ES-I3 (cell line): ENCODE results near the gene NR1D1.
A peak's percentile ranks its signal among the peaks of the same experiment; 100 is the strongest.

Experiments
- H3K36me3 ChIP-seq: 2 replicates; pipeline ENCODE4 v1.6.1; 2013; ENCODE audit warnings: mild to moderate bottlenecking, low read length, control low read depth, moderate library complexity; ENCODE audit not compliant: insufficient read depth
- H3K4me1 ChIP-seq: 2 replicates; pipeline ENCODE4 v1.6.1; 2013; ENCODE audit warnings: mild to moderate bottlenecking, control low read depth, low read length; ENCODE audit not compliant: insufficient read depth
- H3K9ac ChIP-seq: 2 replicates; pipeline ENCODE4 v1.6.1; 2013; ENCODE audit warnings: low read depth, mild to moderate bottlenecking, low read length, moderate library complexity
- H3K9me3 ChIP-seq: 2 replicates; pipeline ENCODE4 v1.6.1; 2013; ENCODE audit warnings: mild to moderate bottlenecking, low read length, moderate library complexity; ENCODE audit not compliant: control insufficient read depth, insufficient read depth

NR1D1 gene

DNA sequence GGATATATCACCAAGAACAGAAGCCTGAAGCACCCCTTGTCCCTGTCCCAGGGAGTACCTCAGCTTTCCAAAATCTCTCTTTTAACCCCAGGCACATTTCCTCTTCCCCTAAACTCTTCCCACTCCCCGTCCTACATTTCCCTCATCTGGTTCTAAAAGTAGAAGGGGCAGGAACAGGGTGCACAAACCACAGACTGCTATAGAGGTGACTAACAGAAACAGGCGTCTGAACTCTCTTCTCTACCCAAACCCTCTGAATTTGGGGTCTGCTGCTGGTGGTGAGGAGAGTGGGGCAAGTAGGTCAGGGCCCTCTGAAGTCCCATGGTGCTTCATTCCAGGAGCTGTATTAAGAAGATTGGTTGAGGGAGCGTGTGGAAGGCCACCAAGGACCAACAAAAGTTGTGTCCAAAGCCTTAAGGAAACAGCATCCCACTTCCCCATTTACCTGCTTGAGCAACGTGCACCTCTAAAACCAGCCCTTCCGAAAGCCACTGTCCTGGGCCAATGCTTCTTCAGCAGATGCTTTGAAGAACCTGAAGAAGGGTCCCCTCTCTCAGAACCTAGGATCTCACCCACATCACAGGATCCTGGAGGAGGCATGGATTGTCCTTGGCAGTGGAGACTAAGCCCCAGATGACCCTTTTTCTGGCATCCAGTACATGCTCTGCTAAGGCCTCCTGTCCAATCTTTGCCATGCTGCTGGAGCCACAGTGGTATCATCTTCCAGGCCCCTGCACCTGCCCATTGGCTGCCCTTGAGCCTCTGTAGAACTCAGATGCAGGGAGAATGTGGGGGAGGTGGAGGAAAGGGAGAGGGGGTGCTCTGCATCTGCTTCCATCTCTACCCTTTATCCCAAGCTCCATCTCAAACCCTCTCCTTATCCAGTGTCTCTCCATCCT lies 5.7 kb upstream of the NR1D1 start:
- H3K9me3 ChIP-seq = no peaks in the 10 kb centered on the region
- no peak overlapping the region for H3K9ac ChIP-seq
- peaks cover 50% of the 10 kb centered on the region for H3K4me1 ChIP-seq
- H3K36me3 ChIP-seq = no peaks in the 10 kb centered on the region

DNA sequence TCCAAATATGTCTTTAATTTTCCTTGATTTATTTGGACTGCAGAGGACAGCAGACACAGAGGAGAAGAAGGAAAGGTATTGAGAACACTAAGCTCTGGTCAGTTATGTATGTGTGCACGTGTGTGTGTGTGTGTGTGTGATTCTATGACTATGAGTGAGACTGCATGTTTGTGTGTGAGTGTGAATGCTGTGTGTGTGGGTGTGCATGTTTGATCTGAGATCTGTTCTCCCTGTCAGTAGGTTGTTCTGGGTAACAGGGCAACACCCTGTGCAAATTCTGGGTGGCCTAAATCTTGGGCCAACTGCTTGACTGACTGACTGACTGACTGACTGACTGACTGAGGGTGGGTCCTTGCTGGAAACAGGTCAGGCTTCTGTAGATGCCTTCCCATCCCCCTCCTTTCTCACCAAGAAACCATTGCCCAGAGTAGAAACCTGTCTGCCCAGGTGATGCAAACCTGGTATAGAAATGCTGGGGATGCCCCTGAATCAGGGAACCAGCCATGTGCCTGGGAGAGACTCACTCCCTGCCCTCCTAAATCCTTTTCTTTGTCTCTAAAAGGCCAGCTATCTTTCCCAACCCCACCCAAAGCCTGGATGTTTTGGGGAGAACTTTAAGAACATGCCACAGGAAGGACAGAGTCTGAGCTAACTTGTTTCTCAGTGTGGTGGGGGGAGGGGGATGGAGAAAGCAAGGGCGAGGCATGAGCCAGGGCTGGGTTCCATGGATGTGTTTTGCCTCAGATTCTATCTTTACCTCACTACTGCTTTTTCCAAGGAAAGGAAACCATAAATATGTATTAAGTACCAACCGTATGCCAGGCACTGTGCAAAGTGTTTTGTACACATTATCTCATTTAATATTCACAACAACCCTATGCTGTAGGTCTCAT lies 4.5 kb upstream of the NR1D1 start:
- Histone ChIP-seq H3K9ac (no peak overlapping the region), H3K36me3 (no peaks in the 10 kb centered on the region), H3K4me1 (peaks cover 38% of the 10 kb centered on the region), H3K9me3 (no peaks in the 10 kb centered on the region)

DNA sequence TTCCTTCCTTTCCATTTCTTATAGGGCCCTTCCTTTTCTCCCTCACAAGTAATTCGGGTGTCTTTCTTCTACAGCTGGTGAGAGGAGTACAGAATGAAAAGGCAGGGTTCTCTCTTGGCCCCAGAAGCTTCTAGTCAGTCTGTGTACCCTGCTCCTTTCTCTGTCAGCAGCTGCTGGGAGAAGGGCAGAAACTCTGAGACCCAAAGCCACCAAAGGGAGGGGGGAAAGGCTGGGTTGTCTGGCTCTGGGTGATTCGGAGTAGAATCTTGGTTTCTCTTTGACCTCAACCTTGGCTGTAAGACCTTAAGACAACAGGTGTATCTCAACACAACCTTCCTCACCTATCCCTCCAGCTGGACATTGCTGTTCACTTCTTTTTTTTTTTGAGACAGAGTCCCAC lies 3.3 kb upstream of the NR1D1 start:
- Histone ChIP-seq H3K36me3 (no peaks in the 10 kb centered on the region), H3K9ac (no peak overlapping the region), H3K9me3 (no peaks in the 10 kb centered on the region), H3K4me1 (peaks cover 34% of the 10 kb centered on the region)

DNA sequence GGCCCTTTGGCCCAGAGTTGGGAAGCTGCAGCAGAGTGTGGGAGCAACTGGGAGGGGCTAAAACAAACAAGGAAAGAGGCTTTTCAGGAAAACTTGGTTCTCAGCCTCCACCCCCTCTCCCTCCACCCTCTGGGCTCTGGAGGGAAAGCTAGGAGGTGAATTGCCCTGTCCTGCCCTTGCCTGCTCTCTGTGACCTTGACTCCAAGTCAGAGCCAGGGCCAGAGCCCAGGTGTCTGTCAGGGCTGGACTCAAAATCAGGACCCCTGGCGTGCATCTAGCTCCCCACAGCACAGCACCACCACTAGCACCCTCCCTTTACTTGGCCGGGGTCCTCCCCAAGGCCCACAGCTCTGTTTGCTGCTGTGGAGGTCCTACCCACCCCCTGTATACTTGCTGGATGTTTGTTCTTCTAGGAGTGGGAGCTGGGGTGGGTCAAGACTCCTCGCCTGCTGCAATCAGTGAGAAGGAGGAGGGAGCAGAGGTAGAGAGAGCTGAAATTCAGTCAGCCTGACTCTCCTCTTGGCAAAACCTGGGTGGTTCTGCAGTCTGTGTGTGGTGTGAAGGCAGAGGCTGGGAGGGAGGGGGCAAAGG lies 2.8 kb upstream of the NR1D1 start:
- Histone ChIP-seq H3K9ac (peak overlapping the region; percentile 14; the same call in 1 of the 2 replicates), H3K9me3 (no peaks in the 10 kb centered on the region), H3K36me3 (no peaks in the 10 kb centered on the region), H3K4me1 (peaks cover 37% of the 10 kb centered on the region)

DNA sequence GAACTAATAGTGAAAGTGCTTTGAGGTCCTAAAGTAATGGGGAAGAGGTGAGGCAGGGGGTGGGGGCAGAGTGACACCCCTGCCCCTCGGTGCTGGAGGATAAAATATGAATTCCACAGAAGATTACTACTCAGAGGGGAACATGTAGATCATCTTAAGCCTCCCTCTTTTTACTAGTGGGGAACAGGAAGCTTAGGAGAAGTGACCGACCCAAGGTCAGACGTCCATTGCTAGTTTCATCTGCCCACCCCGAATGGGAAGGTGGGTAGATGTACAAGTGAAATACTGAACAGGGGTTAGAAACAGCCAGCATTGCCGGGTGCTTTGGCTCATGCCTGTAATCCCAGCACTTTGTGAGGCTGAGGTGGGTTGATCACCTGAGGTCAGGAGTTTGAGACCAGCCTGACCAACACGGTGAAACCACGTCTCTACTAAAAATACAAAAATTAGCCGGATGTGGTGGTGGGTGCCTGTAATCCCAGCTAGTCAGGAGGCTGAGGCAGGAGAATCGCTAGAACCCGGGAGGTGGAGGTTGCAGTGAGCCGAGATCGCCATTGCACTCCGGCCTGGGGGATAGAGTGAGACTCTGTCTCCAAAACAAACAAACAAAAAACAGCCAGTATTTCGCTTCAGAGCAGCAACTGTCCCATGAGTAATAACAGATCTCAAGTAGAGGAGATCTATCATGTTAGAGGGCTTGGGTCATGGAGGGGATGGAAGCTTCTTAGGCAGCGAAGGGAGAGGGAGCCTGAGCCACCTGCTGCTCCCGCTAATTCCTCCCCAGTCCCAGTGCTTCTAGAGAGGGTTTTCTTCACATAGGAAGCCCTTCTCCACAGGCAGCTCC lies 1.2 kb upstream of the NR1D1 start:
- H3K4me1 ChIP-seq = peaks cover 31% of the 10 kb centered on the region
- H3K36me3 ChIP-seq = no peaks in the 10 kb centered on the region
- H3K9me3 ChIP-seq = no peaks in the 10 kb centered on the region
- H3K9ac ChIP-seq = peak overlapping the region; percentile 45; the same call in 1 of the 2 replicates

DNA sequence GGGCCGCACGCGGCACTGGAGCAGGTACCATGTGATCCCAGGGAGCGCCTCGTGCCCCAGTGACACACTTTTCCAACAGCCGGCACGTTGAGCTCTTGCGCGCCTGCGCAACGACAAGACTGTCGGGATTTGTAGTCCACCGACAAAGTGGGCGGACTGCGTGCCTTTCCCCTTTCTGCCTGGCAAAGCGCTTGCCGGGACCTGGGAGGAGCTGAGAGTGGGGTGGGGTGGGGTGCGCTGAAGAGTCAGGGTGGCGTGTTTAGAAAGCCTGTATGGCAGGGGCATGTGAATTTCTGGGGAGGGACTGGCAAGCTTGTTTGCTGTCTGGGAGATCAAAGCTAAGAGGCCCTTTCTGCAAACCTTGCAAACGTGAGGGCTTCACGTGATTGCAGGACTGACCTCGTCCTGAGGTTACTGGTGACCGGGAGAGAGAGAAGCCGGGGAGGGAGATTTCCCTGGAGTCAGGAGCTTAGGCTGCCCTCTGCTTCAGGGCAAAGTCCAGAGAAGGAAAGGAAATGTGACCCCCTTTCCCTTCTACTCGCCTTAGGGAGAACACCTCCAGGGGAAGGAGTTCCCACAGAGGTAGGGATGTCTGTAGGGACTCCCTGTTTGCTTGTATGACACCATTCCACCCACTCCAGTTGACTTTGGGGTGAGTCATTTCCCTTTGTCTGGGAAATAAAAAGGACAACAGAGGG lies 429 bp upstream of the NR1D1 start:
- Histone ChIP-seq H3K4me1 (peaks cover 27% of the 10 kb centered on the region), H3K36me3 (no peaks in the 10 kb centered on the region), H3K9ac (peak overlapping the region; percentile 45), H3K9me3 (no peaks in the 10 kb centered on the region)

DNA sequence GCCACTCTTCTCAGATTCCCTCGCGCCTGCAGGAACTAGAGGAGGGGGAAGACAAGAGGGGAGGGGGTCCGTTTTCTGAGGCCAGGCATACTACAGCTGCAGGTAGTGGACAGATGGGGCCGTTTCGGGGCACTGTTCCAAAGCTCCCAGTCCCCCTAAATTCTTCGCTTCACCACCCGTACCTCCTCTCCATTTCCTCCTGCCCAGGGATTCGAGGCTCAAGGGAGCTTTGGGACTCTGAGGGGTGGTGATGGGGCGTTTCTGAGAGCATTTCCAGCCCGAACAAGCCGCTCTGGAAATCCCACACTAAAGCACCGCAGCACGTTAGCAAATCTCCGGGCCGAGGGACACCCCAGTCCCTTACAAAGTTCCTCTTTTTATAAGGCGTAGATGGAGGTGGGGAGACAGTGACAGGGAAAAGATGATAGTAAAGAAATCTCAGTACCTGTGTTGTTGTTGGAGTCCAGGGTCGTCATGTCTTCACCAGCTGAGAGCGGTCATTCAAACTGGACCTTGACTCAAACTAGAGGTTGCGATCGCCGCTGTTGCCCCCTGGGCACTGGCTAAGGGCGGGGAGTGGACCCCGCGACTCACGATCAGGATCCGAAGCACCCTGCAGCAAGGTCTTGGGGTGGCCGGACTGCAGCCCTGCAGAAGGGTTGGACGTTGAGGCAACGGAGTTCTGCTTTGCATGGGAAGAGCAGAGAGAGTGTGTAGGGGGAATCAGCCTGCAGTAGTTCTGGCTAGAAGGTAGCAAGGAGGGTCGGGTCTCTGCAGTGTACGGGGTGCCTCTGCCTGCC lies 570 bp downstream of the NR1D1 start:
- peak overlapping the region; percentile 39; the same call in 1 of the 2 replicates for H3K9ac ChIP-seq
- peaks cover 27% of the 10 kb centered on the region for H3K4me1 ChIP-seq
- H3K36me3 ChIP-seq = no peaks in the 10 kb centered on the region
- no peaks in the 10 kb centered on the region for H3K9me3 ChIP-seq

DNA sequence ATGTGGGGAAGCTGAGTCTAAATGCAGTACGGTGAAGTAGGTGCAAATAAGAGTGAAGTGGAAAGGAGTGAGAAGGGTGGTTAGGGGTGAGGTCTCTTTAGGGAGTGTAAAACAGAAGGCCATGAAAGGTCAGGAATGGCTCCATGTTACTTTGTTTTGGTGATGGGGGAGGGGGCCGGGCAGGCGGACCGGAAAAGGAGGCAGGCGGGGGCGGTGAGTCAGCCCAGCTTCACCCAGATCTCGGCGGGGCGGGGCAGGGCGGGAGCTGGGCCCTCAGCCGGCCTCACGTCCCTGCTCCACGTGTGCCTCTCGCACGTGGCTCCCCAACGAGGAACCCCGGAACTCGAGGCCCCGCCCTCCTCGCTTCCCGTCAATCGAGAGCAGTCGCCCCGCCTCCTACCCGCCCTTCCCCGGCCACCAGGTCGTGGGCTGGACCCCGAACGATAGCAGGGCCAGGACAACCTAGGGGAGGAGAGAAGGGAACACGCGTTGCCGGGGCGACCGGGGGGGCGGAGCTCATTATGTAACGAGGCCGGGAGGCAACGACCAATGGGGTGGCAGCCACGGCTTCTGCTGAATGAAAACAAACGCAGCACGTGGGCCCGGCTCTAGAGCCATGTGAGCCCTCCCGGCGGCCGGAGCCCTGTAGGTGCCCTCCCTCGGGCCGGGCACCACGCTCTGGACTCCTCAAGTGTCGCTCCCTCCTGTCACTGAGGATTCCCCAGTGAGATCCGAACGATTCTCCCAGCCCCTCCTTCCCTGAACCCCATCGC lies 1.4 kb downstream of the NR1D1 start:
- Histone ChIP-seq H3K9me3 (no peaks in the 10 kb centered on the region), H3K36me3 (no peaks in the 10 kb centered on the region), H3K4me1 (peaks cover 23% of the 10 kb centered on the region), H3K9ac (peak overlapping the region; percentile 39; the same call in 1 of the 2 replicates)

DNA sequence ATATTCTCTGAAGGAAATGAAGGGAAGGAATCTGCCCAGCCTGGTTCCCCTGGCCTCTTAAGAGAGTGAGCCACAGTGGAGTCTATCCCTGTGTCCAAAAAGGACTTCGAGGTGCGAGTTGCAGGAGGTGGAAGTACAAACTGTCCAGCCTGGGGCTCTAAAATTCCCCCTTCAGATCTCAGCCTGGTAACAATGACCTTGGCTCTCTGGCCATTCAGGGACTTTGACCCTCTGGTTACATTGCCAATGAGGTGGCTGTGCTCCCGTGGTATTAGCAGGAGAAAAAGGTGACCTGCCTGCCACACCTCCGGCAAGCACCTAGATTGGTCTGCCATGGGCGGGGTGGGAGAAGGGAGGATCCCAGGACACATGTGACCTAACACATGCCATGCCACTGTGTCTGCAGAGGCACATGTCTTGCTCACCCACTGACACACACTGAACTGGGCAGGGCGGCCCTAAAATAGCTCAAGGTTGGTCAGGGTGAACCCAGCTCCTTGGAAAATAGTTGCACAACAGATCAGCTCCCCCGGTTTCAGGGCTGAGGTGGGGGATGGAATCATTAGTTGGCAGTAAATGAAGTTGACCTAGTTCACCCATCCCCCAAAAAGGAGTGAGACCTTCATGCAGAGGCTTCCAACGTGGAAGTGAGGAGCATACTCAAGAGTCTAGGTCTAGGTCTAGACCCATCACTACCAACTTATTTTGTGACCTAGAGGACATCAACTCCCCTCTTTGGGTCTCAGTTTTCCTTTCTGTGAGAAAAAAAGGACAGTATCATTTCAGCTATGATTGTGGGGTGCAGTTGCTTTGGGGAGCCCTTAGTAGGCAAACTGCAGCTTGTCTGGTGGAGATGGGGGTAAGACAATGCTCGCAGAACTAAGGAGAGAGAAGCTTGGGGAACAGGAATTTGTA lies 2.2 kb downstream of the NR1D1 start:
- Histone ChIP-seq H3K9me3 (no peaks in the 10 kb centered on the region), H3K36me3 (no peaks in the 10 kb centered on the region), H3K4me1 (peaks cover 19% of the 10 kb centered on the region), H3K9ac (peak overlapping the region; percentile 17; the same call in 1 of the 2 replicates)

DNA sequence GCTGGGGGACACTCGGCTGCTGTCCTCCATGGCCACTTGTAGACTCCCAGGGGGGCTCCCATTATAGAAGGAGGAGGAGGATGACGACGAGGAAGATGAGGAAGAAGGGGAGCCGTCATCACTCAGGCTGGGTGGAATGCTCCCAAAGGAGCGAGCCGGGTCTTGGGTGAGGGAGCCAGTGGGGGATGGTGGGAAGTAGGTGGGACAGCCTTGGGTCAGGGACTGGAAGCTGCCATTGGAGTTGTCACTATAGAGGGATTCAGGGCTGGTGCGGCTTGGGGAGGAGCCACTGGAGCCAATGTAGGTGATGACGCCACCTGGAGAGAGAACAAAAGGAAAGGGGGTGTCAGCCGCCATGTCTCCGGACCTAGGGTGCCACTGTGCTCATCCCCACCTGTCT lies 3.3 kb downstream of the NR1D1 start:
- H3K9me3 ChIP-seq = no peaks in the 10 kb centered on the region
- peaks cover 20% of the 10 kb centered on the region for H3K4me1 ChIP-seq
- no peaks in the 10 kb centered on the region for H3K36me3 ChIP-seq
- H3K9ac ChIP-seq = no peak overlapping the region

DNA sequence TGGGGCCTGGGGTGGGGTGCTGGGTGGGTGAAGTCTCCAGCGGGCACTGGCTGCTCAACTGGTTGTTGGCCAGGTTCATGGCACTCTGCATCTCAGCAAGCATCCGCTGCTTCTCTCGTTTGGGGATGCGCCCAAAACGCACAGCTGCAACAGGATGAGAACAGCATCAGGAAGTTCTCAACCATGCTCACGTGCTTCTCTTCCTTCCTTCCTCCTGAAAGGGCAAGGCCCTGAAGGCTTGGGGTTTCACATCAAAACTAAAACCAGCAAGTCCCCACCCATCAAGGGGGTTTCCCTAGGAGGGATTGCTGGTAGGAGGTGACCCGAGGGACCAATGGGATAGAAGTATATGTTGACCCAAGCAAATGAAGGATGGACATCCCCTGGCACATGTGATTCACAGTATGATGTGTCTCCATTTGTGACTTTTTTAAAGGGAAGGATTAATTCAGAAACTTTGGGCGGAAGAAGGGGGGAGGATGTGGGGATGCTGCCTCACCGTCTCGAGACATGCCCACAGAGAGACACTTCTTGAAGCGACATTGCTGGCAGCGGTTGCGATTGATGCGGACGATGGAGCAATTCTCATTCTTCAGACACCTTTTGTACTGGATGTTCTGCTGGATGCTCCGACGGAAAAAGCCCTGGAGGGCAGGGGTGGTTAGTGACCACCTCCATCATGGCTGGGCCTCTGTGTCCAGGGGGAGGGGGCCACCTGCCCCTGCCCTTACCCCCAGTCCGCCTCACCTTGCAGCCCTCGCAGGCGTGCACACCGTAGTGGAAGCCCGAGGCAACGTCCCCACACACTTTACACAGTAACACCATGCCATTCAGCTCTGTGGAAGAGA lies 4.2 kb downstream of the NR1D1 start:
- no peaks in the 10 kb centered on the region for H3K36me3 ChIP-seq
- no peaks in the 10 kb centered on the region for H3K9me3 ChIP-seq
- H3K9ac ChIP-seq = no peak overlapping the region
- H3K4me1 ChIP-seq = peaks cover 24% of the 10 kb centered on the region
